ENCODE measurements around the gene UGT2B10.

GRCh38 chr4:68773699-68774098 is 42.1 kb upstream of the UGT2B10 start:
- TF ChIP-seq RARB (CRISPR knock-in tag; IDR thresholded peaks at IDR 0.05) (no peak), PATZ1 (CRISPR knock-in tag; IDR thresholded peaks at IDR 0.05; ENCODE audit: borderline replicate concordance) (no peak), ZNF8 (CRISPR knock-in tag; IDR thresholded peaks at IDR 0.05) (no peak), TCF4 (CRISPR knock-in tag; IDR thresholded peaks at IDR 0.05; ENCODE audit: borderline replicate concordance) (no peak), CREB5 (CRISPR knock-in tag; IDR thresholded peaks at IDR 0.05; ENCODE audit: low read depth) (no peak), SNAI2 (CRISPR knock-in tag; IDR thresholded peaks at IDR 0.05) (no peak), BACH2 (CRISPR knock-in tag; IDR thresholded peaks at IDR 0.05; ENCODE audit: borderline replicate concordance) (no peak)
